Memory B cell (primary cell): ENCODE measurements around the gene HCFC1.

ENCODE experiments used
- ATAC-seq: fragments of 150-1000 bp; cut with Tn5 transposase; 2 replicates; pipeline ENCODE4 v1.10.0; 2021; ENCODE audit warnings: low read depth, mild to moderate bottlenecking, moderate library complexity
- DNase-seq, 2 donors: peaks; one replicate each; pipeline ENCODE4 v3.0.0; 2022; ENCODE audit warnings: low spot score in 2 of 2
- H3K27ac Mint-ChIP-seq: one replicate; pipeline ENCODE4 v1.8.0; 2022; ENCODE audit warnings: mild to moderate bottlenecking, moderate library complexity, mixed read lengths
- H3K27me3 Mint-ChIP-seq: one replicate; pipeline ENCODE4 v1.8.0; 2022; ENCODE audit warnings: mixed read lengths
- H3K36me3 Mint-ChIP-seq: one replicate; pipeline ENCODE4 v1.8.0; 2022; ENCODE audit warnings: mild to moderate bottlenecking, mixed read lengths
- H3K4me1 Mint-ChIP-seq: one replicate; pipeline ENCODE4 v1.8.0; 2022; ENCODE audit warnings: mixed read lengths
- H3K4me3 Mint-ChIP-seq: one replicate; pipeline ENCODE4 v1.8.0; 2022; ENCODE audit warnings: mild to moderate bottlenecking, moderate library complexity, mixed read lengths
- H3K9me3 Mint-ChIP-seq: one replicate; pipeline ENCODE4 v1.8.0; 2022; ENCODE audit warnings: mixed read lengths

Gene HCFC1

DNA sequence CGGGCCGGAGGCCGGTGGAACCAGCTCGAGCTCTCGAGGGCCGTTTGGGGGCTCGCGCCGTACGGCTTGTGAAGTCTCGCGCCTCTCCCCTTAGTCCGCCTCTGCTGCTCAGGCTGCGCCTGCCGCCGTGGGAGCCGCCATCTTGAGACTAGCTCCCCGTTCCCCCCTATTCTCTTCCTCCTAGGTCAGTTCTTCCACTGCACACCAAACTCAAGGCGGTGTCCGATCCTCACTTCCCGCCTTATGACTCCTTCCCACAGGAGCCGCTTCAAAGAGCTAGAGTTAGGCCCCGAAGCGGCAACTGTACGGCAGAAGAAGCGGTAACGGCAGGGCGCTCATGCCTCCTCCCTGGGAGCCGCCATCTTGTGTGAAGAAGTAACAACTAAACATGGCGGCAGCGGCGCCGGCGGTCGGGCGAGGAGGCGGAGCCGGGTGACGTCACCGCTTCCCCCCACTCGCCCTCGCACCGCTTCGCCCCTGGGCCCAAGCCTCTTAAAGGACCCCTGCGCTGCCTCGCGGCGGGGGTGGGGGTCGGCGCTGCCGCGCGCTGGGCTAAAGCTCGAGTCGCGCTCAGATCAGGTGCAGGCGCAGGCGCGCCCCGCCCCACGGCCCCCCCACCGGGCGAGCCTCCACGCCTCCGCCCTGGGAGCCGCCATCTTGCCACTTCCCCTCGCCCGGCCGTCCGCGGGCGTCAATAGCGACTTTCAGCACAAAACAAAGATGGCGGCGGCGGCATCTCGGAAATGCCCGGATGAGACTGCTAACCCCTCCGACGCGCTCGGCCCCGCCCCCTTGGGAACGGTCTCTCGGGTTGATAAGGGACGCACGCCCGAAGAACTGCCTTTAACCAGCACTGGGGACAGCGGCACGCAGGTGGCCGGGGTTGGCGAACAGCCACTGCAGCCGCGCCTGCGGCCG is at the start of gene HCFC1:
Gene HCFC1, minus strand, starts transcription at position 369 of the 918 bp plus-strand sequence. CDS start 978 bp downstream, outside the sequence.
- Mint-ChIP-seq H3K4me1 (peaks cover 25% of the 10 kb centered on the region), H3K27me3 (no peaks in the 10 kb centered on the region), H3K36me3 (peaks cover 2% of the 10 kb centered on the region), H3K4me3 (peak within 1 kb of the TSS; percentile 100), H3K9me3 (no peaks in the 10 kb centered on the region), H3K27ac (peak within 1 kb of the TSS; percentile 97)
- DNase-seq = peak; percentile 86 to 88
- peak; percentile 49 for ATAC-seq

DNA sequence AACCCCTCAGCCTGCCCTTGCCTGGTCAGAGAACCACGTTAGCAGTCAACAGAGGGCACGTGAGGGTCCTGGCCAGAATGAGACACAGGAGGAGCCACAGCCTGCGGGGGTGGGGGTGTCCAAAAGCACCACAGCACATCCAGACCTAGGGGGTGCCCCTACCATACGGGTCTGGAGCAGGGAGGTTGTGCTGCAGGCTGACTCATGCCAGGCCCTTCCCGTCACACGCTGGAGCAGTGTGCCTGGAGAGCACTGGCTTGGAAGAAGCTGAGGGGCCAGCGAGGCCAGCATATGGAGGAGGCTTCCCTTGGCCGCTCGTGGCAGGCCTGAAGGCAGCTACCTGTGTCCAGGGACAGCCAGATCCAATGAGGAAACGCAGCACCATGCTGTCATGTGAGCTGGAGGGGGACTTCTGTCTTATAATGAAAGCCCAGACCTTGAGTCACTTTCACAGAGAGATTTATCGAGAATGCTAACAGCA is 49.6 kb upstream of the HCFC1 start:
- ATAC-seq (no peak), DNase-seq (no peak)
- H3K9me3 Mint-ChIP-seq = no peaks in the 10 kb centered on the region
- no peaks in the 10 kb centered on the region for H3K27me3 Mint-ChIP-seq
- H3K27ac Mint-ChIP-seq = no peak overlapping the region
- no peaks in the 10 kb centered on the region for H3K36me3 Mint-ChIP-seq
- no peak overlapping the region for H3K4me3 Mint-ChIP-seq
- H3K4me1 Mint-ChIP-seq = peaks cover 5% of the 10 kb centered on the region

DNA sequence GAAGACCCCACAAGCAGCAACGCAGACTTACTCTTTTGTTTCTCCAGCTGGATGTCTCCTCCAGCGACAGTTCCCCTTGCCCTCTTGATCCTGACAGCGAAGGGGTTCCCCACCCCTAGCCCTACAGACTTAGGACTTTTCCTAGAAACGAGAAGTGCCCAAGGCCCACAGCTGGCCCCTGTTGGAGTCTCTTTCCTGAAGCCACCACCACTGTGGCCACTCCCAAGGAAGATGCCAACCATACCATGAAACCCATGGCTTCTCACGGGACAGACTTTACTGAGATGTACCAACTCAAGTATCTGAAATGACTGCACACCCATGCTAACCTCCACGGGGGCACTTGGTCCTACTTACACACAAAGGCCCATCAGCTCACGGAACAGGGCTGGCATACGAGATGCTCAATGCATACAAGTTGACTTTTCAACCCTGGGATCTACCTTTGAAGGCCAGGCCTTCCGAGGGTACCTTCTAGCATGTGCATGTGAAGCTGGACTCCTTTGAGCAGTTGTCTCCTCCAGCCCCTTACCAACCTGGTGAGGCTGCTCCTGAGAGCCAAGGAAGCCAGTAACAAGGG is 49.0 kb upstream of the HCFC1 start:
- no peak for ATAC-seq
- Mint-ChIP-seq H3K4me1 (peaks cover 9% of the 10 kb centered on the region), H3K27me3 (no peaks in the 10 kb centered on the region), H3K4me3 (peak overlapping the region; percentile 91), H3K9me3 (no peaks in the 10 kb centered on the region), H3K36me3 (no peaks in the 10 kb centered on the region), H3K27ac (peak overlapping the region; percentile 75)
- DNase-seq = no peak

DNA sequence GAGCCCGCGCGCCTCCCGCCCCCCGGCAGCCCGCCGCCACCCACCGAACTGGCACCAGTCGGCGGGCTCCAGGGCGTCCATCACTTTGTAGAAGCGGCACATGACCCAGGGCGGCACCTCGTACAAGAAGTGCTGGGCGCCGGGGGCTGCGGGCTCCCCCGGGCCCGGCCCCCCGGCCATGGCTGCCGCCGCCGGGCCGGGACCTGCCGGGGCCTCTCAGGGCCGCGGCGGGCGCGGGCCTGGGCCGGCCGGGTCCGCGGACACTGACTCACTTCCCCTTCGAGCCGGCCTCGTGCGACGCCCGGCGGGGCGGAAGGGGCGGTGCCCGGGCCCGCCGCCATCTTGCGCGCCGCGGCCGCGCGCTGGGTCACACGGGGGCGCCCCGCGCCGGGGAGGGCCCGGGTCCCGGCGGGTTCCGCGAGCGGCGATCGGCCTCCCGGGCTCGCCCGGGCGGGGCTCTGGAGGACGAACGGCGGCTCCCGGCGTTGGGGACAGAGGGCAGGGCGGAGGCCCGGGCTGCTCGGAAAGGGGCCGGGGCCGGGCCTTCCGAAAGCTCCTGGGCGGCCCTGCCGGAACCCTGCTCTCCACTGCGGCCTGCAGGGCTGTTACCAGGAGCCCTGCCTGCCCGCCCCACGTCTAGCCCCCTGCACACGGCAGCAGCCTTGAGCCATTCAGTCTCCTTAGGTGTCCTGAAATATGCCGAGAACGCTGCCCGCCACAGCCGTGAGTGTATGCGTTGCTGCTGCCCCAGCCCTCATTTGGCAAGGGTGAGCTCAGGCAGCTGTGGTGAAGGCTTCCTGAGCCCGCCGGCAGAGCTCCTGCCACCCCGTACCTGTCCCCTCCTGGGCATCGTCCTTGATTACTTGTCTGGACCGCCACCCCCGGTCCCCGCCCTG is 48.3 kb upstream of the HCFC1 start, which contains the start of gene IRAK1:
Gene IRAK1, minus strand, starts transcription at position 270 of the 896 bp plus-strand sequence. Its CDS starts 90 bp downstream, at position 180.
- H3K9me3 Mint-ChIP-seq = no peaks in the 10 kb centered on the region
- DNase-seq (peak; percentile 24 to 47), ATAC-seq (peak; percentile 83)
- peak within 1 kb of the TSS; percentile 91 for H3K4me3 Mint-ChIP-seq
- H3K27me3 Mint-ChIP-seq = no peaks in the 10 kb centered on the region
- peaks cover 11% of the 10 kb centered on the region for H3K4me1 Mint-ChIP-seq
- peak within 1 kb of the TSS; percentile 86 for H3K27ac Mint-ChIP-seq
- peaks cover 3% of the 10 kb centered on the region for H3K36me3 Mint-ChIP-seq

DNA sequence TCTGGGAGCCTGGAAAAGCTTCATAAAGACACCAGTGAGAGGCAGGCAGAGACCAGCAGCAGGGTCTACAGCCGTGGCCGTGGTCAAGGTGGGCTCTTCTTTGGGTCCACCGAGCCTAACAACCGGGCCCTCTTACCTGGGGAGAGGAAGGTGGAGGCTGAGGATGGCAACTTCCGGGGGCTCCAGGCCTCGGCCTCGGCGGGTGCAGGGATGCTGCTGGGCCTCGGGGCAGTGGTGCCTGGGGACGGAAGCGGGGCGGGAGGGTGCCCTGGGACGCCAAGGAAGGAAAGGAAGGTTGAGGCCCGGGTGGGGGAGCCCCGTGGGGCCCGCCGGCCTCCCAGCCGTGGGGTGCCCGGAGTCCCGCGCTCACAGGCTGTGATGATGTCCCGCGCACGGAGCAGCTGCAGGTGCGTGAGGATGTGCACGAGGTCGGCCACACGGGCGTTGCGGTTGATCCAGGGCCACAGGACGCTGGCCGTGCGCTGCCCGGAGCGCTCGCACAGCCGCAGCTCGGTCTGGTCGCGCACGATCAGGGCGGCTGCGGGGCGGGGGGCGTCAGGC is 47.5 kb upstream of the HCFC1 start:
- DNase-seq (no peak), ATAC-seq (peak; percentile 5)
- Mint-ChIP-seq H3K36me3 (peaks cover 3% of the 10 kb centered on the region), H3K27me3 (no peaks in the 10 kb centered on the region), H3K4me1 (peaks cover 11% of the 10 kb centered on the region), H3K9me3 (no peaks in the 10 kb centered on the region), H3K27ac (peak overlapping the region; percentile 86), H3K4me3 (peak overlapping the region; percentile 91)

DNA sequence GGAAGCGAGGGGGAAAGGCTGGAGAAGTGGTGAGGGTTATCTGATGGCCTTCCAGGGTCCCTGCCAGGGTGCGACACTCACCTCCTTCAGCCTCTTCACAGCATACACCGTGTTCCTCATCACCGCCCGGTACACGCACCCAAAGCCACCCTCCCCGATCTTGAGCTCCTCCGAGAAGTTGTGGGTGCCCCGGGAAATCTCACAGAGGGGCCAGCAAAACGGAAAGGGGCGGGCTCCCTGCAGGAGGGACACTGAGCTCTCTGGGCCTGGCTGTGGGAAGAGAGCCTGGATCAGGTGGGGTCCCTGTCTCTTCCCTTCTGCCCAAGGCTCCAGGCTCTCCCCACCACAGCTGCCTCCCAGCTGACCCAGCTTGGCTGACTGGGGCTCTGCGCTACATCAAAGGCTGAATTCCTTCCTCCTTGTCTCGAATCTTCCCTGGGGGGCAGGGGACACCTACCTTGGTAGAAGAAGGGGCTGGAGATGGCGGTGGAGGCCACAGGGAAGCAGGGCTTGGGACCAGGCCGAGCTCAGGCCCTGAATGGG is 47.0 kb upstream of the HCFC1 start:
- peaks cover 3% of the 10 kb centered on the region for H3K36me3 Mint-ChIP-seq
- no peaks in the 10 kb centered on the region for H3K9me3 Mint-ChIP-seq
- peak overlapping the region; percentile 86 for H3K27ac Mint-ChIP-seq
- no peaks in the 10 kb centered on the region for H3K27me3 Mint-ChIP-seq
- peaks cover 11% of the 10 kb centered on the region for H3K4me1 Mint-ChIP-seq
- ATAC-seq (no peak), DNase-seq (no peak)
- peak overlapping the region; percentile 91 for H3K4me3 Mint-ChIP-seq

DNA sequence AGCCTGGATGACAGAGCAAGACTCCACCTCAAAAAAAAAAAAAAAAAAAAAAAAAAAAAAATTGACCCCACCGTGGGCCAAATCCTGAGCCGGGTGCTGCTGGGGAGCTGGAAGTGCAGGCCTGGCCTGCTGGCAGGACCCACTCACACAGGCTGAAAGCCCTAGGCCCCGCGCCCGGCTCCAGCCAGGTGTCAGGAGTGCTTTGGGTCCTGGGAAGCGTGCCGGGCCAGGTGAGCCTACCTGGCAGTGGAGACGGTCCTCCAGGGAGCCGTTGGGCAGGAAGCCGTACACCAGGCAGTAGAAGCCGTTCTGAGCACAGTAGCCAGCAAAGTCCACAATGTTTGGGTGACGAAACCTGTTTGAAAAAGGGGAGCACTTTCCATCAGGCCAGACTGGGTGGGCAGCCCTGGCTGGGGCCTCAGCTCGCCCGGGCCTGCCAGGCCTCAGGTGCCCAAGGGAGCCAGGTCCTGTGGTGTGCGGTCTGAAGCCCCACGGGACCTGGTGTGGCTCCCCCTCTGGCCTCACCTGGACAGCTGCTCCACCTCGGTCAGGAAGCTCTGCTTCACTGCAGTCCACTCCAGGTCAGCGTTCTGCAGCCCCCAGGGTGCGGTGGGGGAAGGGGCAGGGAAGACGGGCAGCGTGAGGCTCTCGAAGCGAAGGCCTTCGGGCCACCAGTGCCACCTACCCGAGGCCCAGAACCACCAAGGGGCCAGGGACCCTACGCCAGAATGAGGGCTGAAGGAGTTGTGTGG is 46.3 kb upstream of the HCFC1 start:
- DNase-seq (no peak), ATAC-seq (no peak)
- Mint-ChIP-seq H3K27ac (peak overlapping the region; percentile 86), H3K36me3 (peaks cover 3% of the 10 kb centered on the region), H3K9me3 (no peaks in the 10 kb centered on the region), H3K4me1 (peaks cover 9% of the 10 kb centered on the region), H3K27me3 (no peaks in the 10 kb centered on the region), H3K4me3 (peak overlapping the region; percentile 91)

DNA sequence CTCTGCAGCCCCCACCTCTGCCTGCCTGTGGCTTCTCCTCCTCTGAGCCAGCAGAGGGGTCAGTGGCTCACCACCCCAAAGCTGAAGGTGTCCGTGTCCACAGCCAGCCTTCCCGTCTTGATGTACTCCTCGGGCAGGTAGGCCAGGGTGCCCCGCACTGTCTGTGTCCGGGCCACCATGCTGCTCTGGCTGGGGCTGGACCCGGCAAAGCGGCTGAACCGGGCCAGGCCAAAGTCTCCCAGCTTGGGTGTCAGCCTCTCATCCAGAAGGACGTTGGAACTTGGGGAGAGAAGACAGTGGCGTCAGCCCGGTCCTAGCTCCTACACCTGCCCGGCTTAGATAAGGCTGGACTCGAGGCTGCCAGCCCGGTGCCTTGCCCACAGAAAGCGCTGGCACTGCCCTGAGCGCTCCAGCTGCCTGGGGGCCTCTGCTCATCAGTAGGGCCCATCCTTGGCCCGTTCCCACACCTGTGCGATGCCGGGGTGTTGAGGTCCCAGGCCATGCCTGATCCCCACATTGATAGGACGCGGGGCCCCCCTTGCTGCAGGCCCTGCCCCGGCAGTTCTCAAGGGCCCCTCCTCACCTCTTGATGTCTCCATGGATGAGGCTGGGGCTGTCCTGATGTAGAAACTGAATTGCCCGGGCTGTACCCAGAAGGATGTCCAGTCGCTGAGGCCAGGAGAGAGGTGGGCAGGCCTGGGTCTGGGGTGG is 44.9 kb upstream of the HCFC1 start:
- peaks cover 3% of the 10 kb centered on the region for H3K36me3 Mint-ChIP-seq

DNA sequence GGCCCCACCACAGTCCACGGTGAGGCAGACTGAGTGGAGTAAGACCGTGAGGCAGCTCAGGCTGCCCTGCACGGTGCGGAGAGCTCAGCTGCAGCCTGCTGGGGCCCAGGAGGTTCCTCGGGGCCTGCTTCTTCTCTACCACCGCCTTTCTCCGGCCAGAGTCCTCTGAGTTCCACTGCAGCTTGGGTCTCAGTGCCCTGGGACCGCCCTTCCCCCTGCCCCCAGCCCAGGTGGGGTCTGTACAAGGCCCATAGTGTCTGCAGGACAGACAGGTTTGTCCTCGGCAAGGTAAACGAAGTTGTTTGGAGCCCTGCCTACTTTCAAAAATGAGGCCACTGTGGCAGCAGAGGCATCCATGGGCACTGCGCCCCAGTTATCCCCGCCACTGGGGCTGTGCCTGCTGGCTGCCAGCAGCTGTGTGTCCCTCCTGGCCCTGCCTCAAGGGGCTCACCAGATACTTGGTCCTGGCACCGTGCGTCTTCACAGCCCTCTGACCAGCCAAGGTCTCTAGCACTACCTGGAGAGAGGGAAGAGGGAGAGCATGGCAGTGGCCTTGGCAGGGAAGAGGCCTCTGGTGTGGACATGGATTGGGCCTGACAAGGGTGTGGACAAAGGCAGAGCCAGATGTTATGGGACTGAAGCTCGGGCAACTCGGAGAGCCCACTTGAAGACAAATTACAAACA is 44.1 kb upstream of the HCFC1 start:
- peaks cover 3% of the 10 kb centered on the region for H3K36me3 Mint-ChIP-seq
- no peaks in the 10 kb centered on the region for H3K9me3 Mint-ChIP-seq
- DNase-seq (no peak), ATAC-seq (no peak)
- H3K4me1 Mint-ChIP-seq = peaks cover 9% of the 10 kb centered on the region
- H3K4me3 Mint-ChIP-seq = peak overlapping the region; percentile 46
- no peaks in the 10 kb centered on the region for H3K27me3 Mint-ChIP-seq
- no peak overlapping the region for H3K27ac Mint-ChIP-seq

More for the DNA sequence above, 44.9 kb upstream of the HCFC1 start:
- no peak overlapping the region for H3K27ac Mint-ChIP-seq
- peaks cover 9% of the 10 kb centered on the region for H3K4me1 Mint-ChIP-seq
- ATAC-seq (no peak), DNase-seq (no peak)
- H3K9me3 Mint-ChIP-seq = no peaks in the 10 kb centered on the region
- no peak overlapping the region for H3K4me3 Mint-ChIP-seq
- H3K27me3 Mint-ChIP-seq = no peaks in the 10 kb centered on the region

DNA sequence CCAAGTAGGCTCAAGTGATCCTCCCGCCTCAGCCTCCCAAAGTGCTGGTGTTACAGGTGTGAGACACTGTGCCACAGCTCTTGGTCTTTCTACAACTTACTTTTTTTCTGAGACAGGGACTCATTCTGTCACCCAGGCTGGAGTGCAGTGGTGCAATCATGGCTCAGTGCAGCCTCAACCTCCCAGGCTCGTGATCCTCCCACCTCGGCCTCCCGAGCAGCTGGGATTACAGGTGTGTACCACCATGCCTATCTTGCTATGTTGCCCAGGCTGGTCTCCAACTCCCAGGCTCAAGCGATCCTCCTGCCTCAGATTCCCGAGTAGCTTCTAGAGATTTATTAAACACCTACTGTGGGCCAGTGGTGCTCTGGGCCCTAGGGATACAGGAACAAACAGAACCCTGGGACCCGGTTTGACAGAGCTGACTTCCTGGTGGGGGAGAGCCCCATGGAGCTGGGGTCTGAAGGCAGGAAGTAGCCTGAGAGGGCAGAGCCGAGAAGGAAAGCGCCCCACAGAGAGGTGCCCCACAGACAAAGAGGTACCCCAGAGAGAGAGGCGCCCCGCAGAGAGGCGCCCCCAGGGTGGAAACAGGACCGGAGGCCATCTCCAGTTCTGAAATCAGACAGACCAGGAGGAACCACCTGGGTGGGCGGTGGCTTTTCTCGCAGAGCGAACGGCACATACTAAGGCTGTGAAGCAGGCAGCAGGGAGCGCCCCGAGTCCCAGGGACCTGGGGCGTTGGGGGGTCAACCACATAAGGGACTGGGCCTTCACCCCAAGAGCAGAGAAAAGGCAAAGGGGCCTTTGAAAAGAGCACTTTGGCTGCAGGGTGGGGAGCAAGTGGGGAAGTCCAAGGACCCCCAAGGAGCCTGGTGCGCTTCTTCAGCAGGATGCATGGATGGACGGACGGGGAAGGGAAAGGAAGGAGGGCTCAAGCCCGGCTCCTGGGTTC is 43.1 kb upstream of the HCFC1 start:
- H3K4me1 Mint-ChIP-seq = peaks cover 5% of the 10 kb centered on the region
- peaks cover 3% of the 10 kb centered on the region for H3K36me3 Mint-ChIP-seq
- no peaks in the 10 kb centered on the region for H3K9me3 Mint-ChIP-seq
- ATAC-seq (no peak), DNase-seq (no peak)
- no peak overlapping the region for H3K27ac Mint-ChIP-seq
- no peaks in the 10 kb centered on the region for H3K27me3 Mint-ChIP-seq
- no peak overlapping the region for H3K4me3 Mint-ChIP-seq
